SH-SY5Y (cell line): Measurements from ENCODE around the gene NDUFAF3.

Source experiments
- GATA2 ChIP-seq: IDR thresholded peaks from 2 replicates; pipeline ENCODE4 v1.6.1; 2011; ENCODE audit warnings: mild to moderate bottlenecking, low read depth, low read length
- GATA3 ChIP-seq: IDR thresholded peaks from 2 replicates; pipeline ENCODE4 v1.6.1; 2011; ENCODE audit warnings: low read depth, mild to moderate bottlenecking, low read length, moderate library complexity

DNA sequence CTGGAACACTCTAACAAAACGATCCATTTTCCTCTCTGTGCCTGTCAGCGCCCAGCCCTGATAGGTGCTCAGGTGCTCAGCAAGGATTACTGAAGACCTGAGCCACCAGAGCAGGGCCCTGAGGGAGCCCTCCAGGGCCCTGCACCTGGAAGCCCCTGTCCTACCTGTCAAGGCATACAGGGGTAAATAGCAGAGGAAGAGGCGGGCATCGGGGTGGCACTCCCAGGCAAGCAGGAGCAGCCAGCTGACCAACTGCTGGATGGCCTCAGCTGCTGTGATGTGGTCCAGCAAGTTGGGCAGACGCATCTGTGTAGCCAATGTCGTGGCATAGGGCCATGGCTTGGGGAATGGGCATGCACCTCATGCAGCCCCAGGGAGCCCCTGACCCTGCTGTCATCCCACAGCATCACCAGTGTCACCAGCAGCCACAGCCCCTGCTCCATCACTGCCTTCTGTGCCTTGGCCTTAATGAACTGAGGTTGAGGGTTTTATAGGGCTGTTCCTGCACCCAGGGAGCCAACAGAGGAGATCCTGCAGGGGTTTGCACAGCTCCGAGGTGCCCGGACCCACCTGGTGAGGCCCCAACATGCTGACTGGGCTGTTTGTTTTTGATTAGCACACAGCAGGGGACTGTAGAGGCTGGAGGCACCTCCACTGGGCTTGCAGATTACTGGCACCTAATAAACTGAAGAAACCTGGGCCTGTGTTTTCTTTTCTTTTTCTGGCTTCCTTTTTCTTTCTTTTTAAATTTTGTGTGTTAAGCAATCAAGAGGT lies 22.6 kb upstream of the NDUFAF3 start:
- TF ChIP-seq GATA2 (no peak), GATA3 (no peak)
